KBM-7 (cell line): ENCODE measurements around the gene DOCK3.
"Not testable (repeated sequence)": the region's sequence is repeated elsewhere in the genome, so short reads cannot be mapped to it uniquely, and the experiment has no call there.

Experiments used
- DNase-seq: peaks from one replicate; pipeline ENCODE4 v3.0.0-alpha.2; 2015
- in situ Hi-C: fragments of 300-500 bp; cut with MboI; formaldehyde crosslinking; loops from 2 replicates; pipeline ENCODE4 v1.14.3; 2020; ENCODE audit warnings: low sequenced_read_pairs, low pct_unique_long_range_greater_than_20kb, mixed read lengths

Gene DOCK3

DNA sequence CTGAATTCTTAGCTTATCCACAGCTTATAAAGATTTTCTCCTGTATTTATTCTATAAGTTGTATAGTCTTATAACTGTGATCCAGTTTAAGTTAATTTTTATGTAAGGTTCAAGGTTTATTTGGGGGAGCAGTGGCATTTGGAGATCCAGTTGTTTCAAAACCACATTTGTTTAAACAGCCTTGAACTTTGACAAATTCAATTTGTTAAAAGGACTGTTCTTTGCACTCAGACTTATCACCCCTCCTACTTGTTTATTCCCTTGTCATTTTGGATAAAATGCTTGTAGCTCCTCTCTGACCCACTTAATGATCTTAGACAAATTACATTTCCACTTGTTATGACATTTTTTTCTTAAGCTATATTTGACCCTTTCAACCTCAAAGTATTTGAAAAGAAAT, 327.8 kb downstream of the DOCK3 start:
- in situ Hi-C loops, result no loop called here
- DNase-seq, result no peak

DNA sequence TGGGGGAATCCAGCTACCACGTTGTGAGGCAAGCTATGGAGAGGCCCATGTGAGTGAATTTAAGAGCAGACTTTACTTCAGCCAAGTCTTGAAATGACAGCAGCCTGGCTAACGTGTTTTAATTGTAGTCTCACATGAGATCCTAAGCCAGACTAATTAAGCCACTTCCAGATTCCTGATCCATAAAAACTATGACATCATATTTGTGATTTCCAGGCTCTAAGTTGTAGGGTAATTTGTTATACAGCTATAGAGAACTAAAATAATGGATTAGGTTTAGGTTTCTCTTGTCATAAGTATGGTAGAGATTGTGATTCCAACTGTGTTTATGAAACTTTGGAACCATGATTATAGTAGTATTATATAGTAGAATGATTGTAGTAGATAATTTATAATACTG, 329.5 kb downstream of the DOCK3 start:
- in situ Hi-C loops, result no loop called here
- DNase-seq, result no peak

DNA sequence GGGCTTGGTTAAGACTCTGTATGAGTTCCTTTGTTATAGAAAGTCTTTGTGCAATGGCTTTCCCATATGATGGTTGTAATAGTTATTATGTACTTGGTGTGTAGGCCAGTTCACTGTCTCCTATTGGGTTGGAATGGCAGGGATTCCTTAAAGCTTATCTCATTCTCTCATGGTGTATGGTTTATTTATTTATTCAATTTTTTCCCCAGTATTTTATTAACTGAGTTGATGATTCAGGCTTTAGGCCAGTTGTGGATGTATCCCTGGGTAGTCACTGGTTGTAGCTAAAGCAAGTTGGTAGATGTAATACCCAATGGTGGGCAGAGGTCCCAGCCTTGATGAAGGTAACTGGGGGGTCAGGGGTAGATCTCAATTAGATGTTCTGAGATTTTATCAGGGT, 349.4 kb downstream of the DOCK3 start:
- in situ Hi-C loops, result no loop called here
- no peak for DNase-seq

DNA sequence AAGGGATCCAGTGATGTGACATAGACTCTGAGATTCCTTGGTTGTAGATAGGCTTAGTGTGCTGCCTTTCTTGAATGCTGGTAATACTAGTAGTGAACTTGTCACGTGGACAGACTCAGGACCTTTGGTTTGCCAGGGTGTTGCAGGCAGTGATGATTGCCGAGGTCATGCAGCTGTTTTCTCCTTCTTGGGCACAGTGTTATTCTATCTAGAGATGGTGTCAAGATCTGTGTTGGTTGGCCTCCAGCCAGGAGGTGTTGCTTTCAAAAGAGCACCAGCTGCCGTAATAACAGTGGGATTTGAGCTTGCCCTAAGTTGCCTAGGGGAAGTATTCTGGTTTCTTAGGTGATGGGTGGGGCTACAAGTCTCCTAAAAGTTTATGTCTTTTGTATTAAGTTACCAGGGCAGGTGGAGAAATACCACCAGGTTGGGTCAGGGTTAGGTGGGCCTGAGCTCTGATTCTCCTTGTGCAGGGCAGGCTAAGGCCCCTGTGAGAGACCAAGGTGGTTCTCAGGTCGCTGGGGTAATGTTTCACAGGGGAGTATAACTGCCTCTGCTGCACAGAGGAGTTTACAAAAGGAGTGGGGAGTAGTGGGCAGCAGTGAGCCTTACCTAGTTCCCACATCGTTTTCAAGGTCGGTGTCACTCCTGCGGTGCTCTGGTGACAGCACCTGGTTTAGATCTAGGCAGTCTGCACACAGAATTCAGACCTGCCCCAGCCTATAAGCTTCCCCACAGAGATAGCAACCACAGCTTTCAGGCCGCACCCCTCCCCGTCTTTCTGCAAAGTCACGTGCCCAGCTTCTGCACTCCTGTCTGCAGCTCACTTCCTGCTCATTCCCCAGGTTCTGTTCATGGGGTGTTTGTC, 350.3 kb downstream of the DOCK3 start:
- in situ Hi-C loops, result no loop called here
- DNase-seq, result peak; percentile 79

DNA sequence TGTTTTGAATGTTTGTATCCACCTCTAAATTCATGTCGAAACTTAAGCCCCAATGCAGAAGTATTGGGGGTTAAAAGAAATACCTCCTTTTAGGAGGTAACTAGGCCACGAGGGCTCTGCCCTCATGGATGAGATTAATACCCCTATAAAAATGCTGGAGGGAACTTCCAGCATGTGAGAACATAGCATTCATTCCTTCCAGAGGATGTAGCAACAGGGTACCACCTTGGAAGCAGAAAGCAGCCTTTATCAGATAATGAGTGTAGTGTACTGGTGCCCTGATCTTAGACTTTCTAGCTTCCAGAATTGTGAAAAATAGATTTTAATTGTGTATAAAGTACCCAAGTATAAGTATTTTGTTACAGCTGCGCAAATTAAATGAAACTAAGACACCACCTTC, 356.9 kb downstream of the DOCK3 start:
- in situ Hi-C loops, result no loop called here
- DNase-seq, result no peak

- no peak for DNase-seq
- in situ Hi-C loops, result no loop called here
These were observed 360.9 kb downstream of the DOCK3 start for GRCh38 chr3:51035630-51036029.

DNA sequence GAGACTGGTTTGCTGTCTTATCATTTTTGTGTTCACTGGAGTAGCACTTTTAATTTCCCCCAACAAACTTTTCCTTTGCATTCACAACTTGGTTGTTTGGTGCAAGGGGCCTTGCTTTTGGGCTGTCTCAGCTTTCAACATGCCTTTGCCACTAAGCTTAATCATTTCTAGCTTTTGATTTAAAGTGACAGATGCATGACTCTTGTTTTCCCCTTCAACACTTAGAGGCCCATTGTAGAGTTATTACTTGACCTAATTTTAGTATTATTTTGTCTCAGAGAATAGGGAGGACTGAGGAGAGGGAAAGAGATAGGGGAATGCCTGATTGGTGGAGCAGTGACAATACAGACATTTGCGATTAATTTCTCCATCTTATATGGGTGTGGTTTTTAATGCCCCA, 370.3 kb downstream of the DOCK3 start:
- in situ Hi-C loops, result no loop called here
- no peak for DNase-seq

- in situ Hi-C loops, result no loop called here
- DNase-seq, result no peak
These were observed 377.8 kb downstream of the DOCK3 start for GRCh38 chr3:51052562-51052961.

- in situ Hi-C loops, result no loop called here
- DNase-seq, result no peak
These were observed 382.4 kb downstream of the DOCK3 start for GRCh38 chr3:51057121-51057520.

- no peak for DNase-seq
- in situ Hi-C loops, result no loop called here
These were observed 388.3 kb downstream of the DOCK3 start for GRCh38 chr3:51063053-51063452.

GRCh38 chr3:51075221-51075775, 400.6 kb downstream of the DOCK3 start:
- in situ Hi-C loops, result no loop called here
- no peak for DNase-seq

GRCh38 chr3:51082363-51082762, 407.6 kb downstream of the DOCK3 start:
- DNase-seq, result no peak
- in situ Hi-C loops, result no loop called here

DNA sequence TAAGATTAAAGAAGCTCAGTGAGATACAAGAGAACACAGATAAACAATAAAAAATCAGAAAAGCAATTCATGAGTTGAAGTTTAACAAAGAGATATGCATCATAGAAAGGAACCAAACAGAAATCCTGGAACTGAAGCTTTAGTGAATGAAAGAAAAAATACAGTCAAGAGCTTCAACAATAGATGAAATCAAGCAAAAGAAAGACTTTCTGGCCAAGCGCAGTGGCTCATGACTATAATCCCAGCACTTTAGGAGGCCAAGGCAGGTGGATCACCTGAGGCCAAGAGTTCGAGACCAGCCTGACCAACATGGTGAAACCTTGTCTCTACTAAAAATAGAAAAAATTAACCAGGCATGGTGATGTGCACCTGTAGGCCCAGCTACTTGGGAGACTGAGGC, 408.8 kb downstream of the DOCK3 start:
- in situ Hi-C loops, result no loop called here
- no peak for DNase-seq

DNA sequence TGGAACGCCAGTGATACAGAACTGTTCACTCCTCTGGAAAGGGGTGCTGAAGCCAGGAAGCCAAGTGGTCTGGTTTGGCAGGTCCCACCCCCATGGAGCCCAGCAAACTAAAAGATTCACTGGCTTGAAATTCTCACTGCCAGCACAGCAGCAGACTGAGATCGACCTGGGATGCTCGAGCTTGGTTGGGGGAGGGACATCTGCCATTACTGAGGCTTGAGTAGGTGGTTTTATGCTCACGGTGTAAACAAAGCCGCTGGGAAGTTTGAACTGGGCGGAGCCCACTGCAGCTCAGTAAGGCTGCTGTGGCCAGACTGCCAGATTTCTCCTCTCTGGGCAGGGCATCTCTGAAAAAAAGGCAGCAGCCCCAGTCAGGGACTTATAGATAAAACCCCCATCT, 417.4 kb downstream of the DOCK3 start:
- in situ Hi-C loops, DNase-seq: not testable (repeated sequence)

DNA sequence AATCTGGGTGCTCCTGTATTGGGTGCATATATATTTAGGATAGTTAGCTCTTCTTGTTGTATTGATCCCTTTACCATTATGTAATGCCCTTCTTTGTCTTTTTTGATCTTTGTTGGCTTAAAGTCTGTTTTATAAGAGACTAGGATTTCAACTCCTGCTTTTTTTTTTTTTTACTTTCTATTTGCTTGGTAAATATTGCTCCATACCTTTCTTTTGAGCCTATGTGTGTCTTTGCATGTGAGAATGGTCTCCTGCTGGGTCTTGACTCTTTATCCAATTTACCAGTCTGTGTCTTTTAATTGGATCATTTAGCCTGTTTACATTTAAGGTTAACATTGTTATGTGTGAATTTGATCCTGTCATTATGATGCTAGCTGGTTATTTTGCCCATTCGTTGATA, 420.1 kb downstream of the DOCK3 start:
- DNase-seq, in situ Hi-C loops: not testable (repeated sequence)

DNA sequence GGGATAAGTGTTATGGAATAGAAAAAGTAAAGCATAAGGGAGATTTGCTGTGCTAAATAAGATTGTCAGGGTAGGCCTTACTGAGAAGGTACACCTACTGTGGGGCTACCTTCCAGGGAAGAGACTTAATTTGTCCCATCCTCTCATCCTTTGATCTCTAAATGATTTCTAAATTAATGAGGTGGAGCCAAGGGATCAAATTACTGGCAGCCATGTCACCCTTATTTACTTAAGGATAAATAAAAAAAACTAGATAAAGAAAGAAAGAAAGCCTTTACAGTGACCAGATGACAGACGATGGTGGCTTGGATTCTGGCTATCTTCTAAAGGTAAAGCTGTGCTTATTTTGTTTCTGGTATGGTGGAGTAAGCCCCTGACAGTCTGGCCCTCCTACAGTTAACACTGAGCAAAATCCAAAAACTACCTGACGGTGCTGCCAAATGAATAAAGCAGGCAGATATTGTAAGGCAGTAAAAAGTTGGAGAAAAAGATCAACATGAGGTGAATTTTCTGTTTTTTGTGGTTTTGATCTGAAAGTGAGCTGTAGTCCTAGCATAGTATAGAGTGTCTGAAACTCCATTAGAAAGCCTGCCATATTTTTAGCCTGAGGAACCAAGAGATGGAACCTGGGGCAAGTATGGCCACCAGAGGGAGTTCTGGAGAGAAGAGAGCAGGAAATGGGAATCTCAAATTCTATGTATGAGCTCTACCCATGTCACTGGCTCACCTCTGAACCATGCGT, 425.2 kb downstream of the DOCK3 start:
- in situ Hi-C loops, result no loop called here
- DNase-seq, result peak; percentile 70

GRCh38 chr3:51100536-51100851, 425.8 kb downstream of the DOCK3 start:
- DNase-seq, result no peak
- in situ Hi-C loops, result no loop called here

GRCh38 chr3:51102396-51102795, 427.7 kb downstream of the DOCK3 start:
- in situ Hi-C loops, result no loop called here
- DNase-seq, result no peak

- DNase-seq, result no peak
- in situ Hi-C loops, result no loop called here
These were observed 431.6 kb downstream of the DOCK3 start for GRCh38 chr3:51106242-51106876.

DNA sequence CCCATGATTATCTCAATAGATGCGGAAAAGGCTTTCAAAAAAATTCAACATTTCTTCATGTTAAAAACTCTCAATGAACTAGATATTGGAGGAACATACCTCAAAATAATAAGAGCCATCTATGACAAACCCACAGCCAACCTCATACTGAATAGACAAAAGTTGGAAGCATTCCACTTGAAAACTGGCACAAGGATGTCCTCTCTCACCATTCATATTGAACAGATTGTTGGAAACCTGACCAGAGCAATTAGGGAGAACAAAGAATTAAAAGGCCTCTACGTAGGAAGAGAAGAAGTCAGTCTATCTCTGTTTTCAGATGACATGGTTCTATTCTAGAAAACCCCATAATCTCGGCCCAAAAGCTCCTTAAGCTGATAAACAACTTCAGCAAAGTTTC, 435.9 kb downstream of the DOCK3 start:
- in situ Hi-C loops, result no loop called here
- DNase-seq, result no peak
